Activated naive CD4-positive, alpha-beta T cell treated with anti-CD3 and anti-CD28 coated beads, Interleukin-2, amount 50 U/mL, for 72 hours (primary cell): Measurements from ENCODE around the gene NOG. TPM values are rescaled to one million over a fixed set of nuclear protein-coding genes. Genes with fewer than 3 reads are reported as not detected.

Experiments used
- total RNA-seq, 2 donors: library from RNA; stranded (reverse); gene quantifications; one replicate each; pipeline ENCODE4 v1.2.3, GENCODE V29; 2022

NOG gene
- total RNA-seq, 2 donors from 2014 or later: 0.16 to 15.7 TPM

Other genes starting within 250 kb of the NOG start
- 1 to 10 TPM; 2.5 to 3.5 TPM for gene C17orf67, start 240.2 kb downstream of the NOG start, total RNA-seq
- 10 to 100 TPM; 29.8 to 30.0 TPM for gene DGKE, start 240.5 kb downstream of the NOG start, total RNA-seq